A673 (cell line): ENCODE measurements around the gene HDAC7.

Experiments used
- CTCF ChIP-seq: fragments of 300-800, 200-600 bp; sonication (generic); conservative IDR thresholded peaks from 2 replicates; pipeline ENCODE4 v1.5.1; 2017; ENCODE audit warnings: low read depth, mild to moderate bottlenecking, antibody characterized with exemption, low read length, moderate library complexity, mixed read lengths
- EZH2 ChIP-seq: fragments of 200-600 bp; sonication (generic); IDR thresholded peaks from 2 replicates; pipeline ENCODE4 v1.6.1; 2017; ENCODE audit warnings: borderline replicate concordance, low read depth, mild to moderate bottlenecking, mixed read lengths, antibody characterized with exemption, low read length; ENCODE audit not compliant: poor library complexity, severe bottlenecking

- TF ChIP-seq CTCF (no peak), EZH2 (no peak)
Measured at GRCh38 chr12:47740606-47741339, 78.9 kb downstream of the HDAC7 start.
